Adipose tissue (tissue), 3 donors: ENCODE data around the gene NFIX. TPM values are rescaled to one million over a fixed set of nuclear protein-coding genes. Genes with fewer than 3 reads are reported as not detected.

Source experiments
- H3K27ac ChIP-seq: one replicate; pipeline ENCODE4 v1.5.1; 2013; ENCODE audit warnings: low read depth, low read length
- WGBS, 3 donors: extraction: QIAGEN DNeasy Blood & Tissue Kit; methylation state at CpG; one replicate each; pipeline ENCODE4 v1.1.7; 2013; 5-methylcytosine and 5-hydroxymethylcytosine counted together
- polyA plus RNA-seq, 3 donors: library from polyadenylated mRNA; stranded (reverse); fragments of 200-250 nt; gene quantifications; one replicate each; pipeline ENCODE4 v1.2.3, GENCODE V29; 2013
- donor health status: healthy with polysubstance abuse.
- donor health status: Bipolar disorder and iron deficiency.
- donor health status: healthy.

Gene NFIX
- polyA plus RNA-seq, 3 donors = 12.3 to 88.6 (median 77.6) TPM

- 51 to 85% (median 57%) methylated on average over 12 of the region's 12 CpGs for WGBS, 3 donors
These were observed 104.8 kb downstream of the NFIX start for GRCh38 chr19:13100031-13100588.

GRCh38 chr19:13100841-13101589 lies 105.7 kb downstream of the NFIX start:
- H3K27ac ChIP-seq = no peak overlapping the region
- whole genome bisulfite sequencing, 3 donors = 45 to 56% (median 48%) methylated on average over 13 to 18 of the region's 18 CpGs

More at GRCh38 chr19:13100031-13100588, 104.8 kb downstream of the NFIX start:
- peak overlapping the region; percentile 82 for H3K27ac ChIP-seq

- H3K27ac ChIP-seq = peak overlapping the region; percentile 80
These were observed 106.5 kb downstream of the NFIX start for GRCh38 chr19:13101590-13102415.

GRCh38 chr19:13102416-13102665 lies 107.1 kb downstream of the NFIX start:
- 5 to 17% (median 12%) methylated on average over 7 of the region's 7 CpGs for WGBS, 3 donors
- H3K27ac ChIP-seq = peak overlapping the region; percentile 80

More at GRCh38 chr19:13101590-13102415, 106.5 kb downstream of the NFIX start:
- 37 to 59% (median 51%) methylated on average over 7 of the region's 7 CpGs for WGBS, 3 donors

- WGBS, 3 donors = 2 to 6% (median 2%) methylated on average over 40 to 47 of the region's 47 CpGs
- peak within 1 kb of the TSS; percentile 80 for H3K27ac ChIP-seq
These were observed 107.6 kb downstream of the NFIX start, which contains the start of gene LYL1 for GRCh38 chr19:13102666-13103580. TSS of gene LYL1 (minus strand) at chr19:13102858. CDS start at chr19:13101171, 1,687 bp downstream.

GRCh38 chr19:13103581-13104359 lies 108.5 kb downstream of the NFIX start:
- 42 to 84% (median 56%) methylated on average over 12 to 13 of the region's 13 CpGs for WGBS, 3 donors
- peak overlapping the region; percentile 28 for H3K27ac ChIP-seq

GRCh38 chr19:13104360-13104847 lies 109.1 kb downstream of the NFIX start:
- 28 to 42% (median 33%) methylated on average over 25 to 33 of the region's 33 CpGs for WGBS, 3 donors
- no peak overlapping the region for H3K27ac ChIP-seq

- 40 to 82% (median 47%) methylated on average over 28 to 29 of the region's 29 CpGs for WGBS, 3 donors
- no peak overlapping the region for H3K27ac ChIP-seq
These were observed 109.8 kb downstream of the NFIX start for GRCh38 chr19:13104848-13105711.

GRCh38 chr19:13109361-13110098 lies 114.3 kb downstream of the NFIX start:
- whole genome bisulfite sequencing, 3 donors = 92 to 95% (median 94%) methylated on average over 30 of the region's 30 CpGs
- no peak overlapping the region for H3K27ac ChIP-seq

GRCh38 chr19:13110099-13110610 lies 114.9 kb downstream of the NFIX start:
- no peak overlapping the region for H3K27ac ChIP-seq
- 86 to 92% (median 92%) methylated on average over 15 of the region's 15 CpGs for WGBS, 3 donors

- 94 to 98% (median 94%) methylated on average over 7 to 10 of the region's 10 CpGs for WGBS, 3 donors
- H3K27ac ChIP-seq = no peak overlapping the region
These were observed 117.3 kb downstream of the NFIX start for GRCh38 chr19:13112555-13112954.

GRCh38 chr19:13115936-13116281 lies 120.6 kb downstream of the NFIX start:
- 1 to 4% (median 1%) methylated on average over 18 of the region's 18 CpGs for WGBS, 3 donors
- no peak overlapping the region for H3K27ac ChIP-seq

GRCh38 chr19:13116282-13117175 lies 121.3 kb downstream of the NFIX start, which contains the start of gene TRMT1:
TSS of gene TRMT1 (minus strand) at chr19:13116740. CDS start at chr19:13116399, 341 bp downstream.
- WGBS, 3 donors = 0 to 1% (median 1%) methylated on average over 51 of the region's 51 CpGs

GRCh38 chr19:13117176-13117771 lies 122.0 kb downstream of the NFIX start:
- H3K27ac ChIP-seq = no peak overlapping the region
- 11 to 19% (median 14%) methylated on average over 19 to 20 of the region's 20 CpGs for WGBS, 3 donors

More at GRCh38 chr19:13116282-13117175, 121.3 kb downstream of the NFIX start, which contains the start of gene TRMT1:
- no peak within 1 kb of the TSS for H3K27ac ChIP-seq
